DMS153 (cell line): ENCODE results near the gene SLC11A2.
"Not testable (repeated sequence)": the region's sequence is repeated elsewhere in the genome, so short reads cannot be mapped to it uniquely, and the experiment has no call there.

Source experiments
- DNase-seq: peaks from one replicate; lab custom pipeline; 2025; lab: John Stamatoyannopoulos, UW

Gene SLC11A2

GRCh38 chr12:50947933-50948626 lies 78.1 kb downstream of the SLC11A2 start:
- no peak for DNase-seq

GRCh38 chr12:50937653-50938052 lies 88.5 kb downstream of the SLC11A2 start:
- DNase-seq: no peak

GRCh38 chr12:50936821-50937530 lies 89.2 kb downstream of the SLC11A2 start:
- DNase-seq: no peak

- no peak for DNase-seq
Measured at GRCh38 chr12:50934981-50935807, 91.0 kb downstream of the SLC11A2 start.

- DNase-seq: no peak
Measured at GRCh38 chr12:50934371-50934851, 91.8 kb downstream of the SLC11A2 start.

GRCh38 chr12:50933459-50934124 lies 92.6 kb downstream of the SLC11A2 start:
- no peak for DNase-seq

GRCh38 chr12:50932787-50933280 lies 93.3 kb downstream of the SLC11A2 start:
- no peak for DNase-seq

- not testable (repeated sequence) for DNase-seq
Measured at GRCh38 chr12:50930477-50930876, 95.7 kb downstream of the SLC11A2 start.

GRCh38 chr12:50929831-50930230 lies 96.4 kb downstream of the SLC11A2 start:
- no peak for DNase-seq
